ENCODE results near the gene PTPN4. TPM values are rescaled to one million over a fixed set of nuclear protein-coding genes. Genes with fewer than 3 reads are reported as not detected.
A peak's percentile ranks its signal among the peaks of the same experiment; 100 is the strongest.

Gene PTPN4
- total RNA-seq, 1 donor: 19.5 TPM

DNA sequence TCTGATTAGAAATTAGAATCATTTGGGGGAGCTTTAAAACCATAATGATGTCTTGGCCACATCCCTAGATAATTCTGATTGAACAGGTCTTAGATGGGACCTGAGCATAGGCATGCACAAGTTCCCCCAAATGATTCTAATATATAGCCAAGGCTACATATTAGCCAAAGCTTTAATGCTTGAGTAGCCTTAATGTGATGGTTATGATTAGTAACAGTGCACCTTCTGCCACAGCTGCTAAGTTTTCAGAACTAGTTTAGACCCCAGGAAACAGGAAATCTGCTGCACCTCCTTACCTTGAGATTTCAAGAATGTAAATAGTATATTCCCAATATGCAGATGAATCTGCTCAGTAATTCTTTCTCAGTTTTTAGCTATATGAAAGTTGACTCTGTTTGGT is 119.8 kb downstream of the PTPN4 start:
- H3K4me3 ChIP-seq (ENCODE audit: insufficient read depth, low read length): no peak overlapping the region
- H3K27me3 ChIP-seq (ENCODE audit: insufficient read depth, low read length): no peaks in the 10 kb centered on the region
- TF ChIP-seq, protein P1, sequence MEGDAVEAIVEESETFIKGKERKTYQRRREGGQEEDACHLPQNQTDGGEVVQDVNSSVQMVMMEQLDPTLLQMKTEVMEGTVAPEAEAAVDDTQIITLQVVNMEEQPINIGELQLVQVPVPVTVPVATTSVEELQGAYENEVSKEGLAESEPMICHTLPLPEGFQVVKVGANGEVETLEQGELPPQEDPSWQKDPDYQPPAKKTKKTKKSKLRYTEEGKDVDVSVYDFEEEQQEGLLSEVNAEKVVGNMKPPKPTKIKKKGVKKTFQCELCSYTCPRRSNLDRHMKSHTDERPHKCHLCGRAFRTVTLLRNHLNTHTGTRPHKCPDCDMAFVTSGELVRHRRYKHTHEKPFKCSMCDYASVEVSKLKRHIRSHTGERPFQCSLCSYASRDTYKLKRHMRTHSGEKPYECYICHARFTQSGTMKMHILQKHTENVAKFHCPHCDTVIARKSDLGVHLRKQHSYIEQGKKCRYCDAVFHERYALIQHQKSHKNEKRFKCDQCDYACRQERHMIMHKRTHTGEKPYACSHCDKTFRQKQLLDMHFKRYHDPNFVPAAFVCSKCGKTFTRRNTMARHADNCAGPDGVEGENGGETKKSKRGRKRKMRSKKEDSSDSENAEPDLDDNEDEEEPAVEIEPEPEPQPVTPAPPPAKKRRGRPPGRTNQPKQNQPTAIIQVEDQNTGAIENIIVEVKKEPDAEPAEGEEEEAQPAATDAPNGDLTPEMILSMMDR (IDR thresholded peaks at IDR 0.05; ENCODE audit: extremely low read depth, low read depth, low read length): no peak
- DNase-seq (ENCODE audit: insufficient read length, low spot score, missing footprints): no peak
- H3K4me2 ChIP-seq (ENCODE audit: insufficient read depth, low read length): no peak overlapping the region
- no peaks in the 10 kb centered on the region for H3K79me2 ChIP-seq (ENCODE audit: insufficient read depth, low read length)
- H4K20me1 ChIP-seq (ENCODE audit: insufficient read depth, low read length): no peaks in the 10 kb centered on the region
- no peak overlapping the region for H3K27ac ChIP-seq (ENCODE audit: low read depth, low read length)
- H3K36me3 ChIP-seq (ENCODE audit: insufficient read depth, low read length): no peaks in the 10 kb centered on the region
- H2AFZ ChIP-seq (ENCODE audit: low read length): no peak overlapping the region
- H3K9me3 ChIP-seq (ENCODE audit: low read depth, low read length): no peaks in the 10 kb centered on the region
- H3K4me1 ChIP-seq (ENCODE audit: insufficient read depth, low read length): no peaks in the 10 kb centered on the region

DNA sequence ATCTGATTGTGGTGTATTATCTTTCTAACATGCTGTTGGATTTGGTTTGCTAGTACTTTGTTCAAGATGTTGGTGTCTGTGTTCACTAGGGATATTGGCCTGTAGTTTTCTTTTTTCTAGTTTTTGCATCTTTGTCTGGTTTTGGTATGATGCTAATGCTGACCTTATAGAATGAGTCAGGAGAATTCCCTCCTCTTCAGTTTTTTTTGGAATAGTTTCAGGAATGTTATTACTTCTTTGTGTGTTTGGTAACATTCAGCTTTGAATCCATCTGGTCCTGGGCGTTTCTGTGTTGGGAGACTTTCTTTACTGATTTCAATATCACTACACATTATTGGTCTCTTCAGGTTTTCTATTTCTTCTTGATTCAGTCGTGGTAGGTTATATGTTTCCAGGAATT is 129.0 kb downstream of the PTPN4 start:
- H3K9me3 ChIP-seq (ENCODE audit: low read depth, low read length): no peaks in the 10 kb centered on the region
- no peak overlapping the region for H2AFZ ChIP-seq (ENCODE audit: low read length)
- TF ChIP-seq, protein P1 (IDR thresholded peaks at IDR 0.05; ENCODE audit: extremely low read depth, low read depth, low read length): no peak
- no peaks in the 10 kb centered on the region for H3K79me2 ChIP-seq (ENCODE audit: insufficient read depth, low read length)
- no peaks in the 10 kb centered on the region for H4K20me1 ChIP-seq (ENCODE audit: insufficient read depth, low read length)
- no peaks in the 10 kb centered on the region for H3K36me3 ChIP-seq (ENCODE audit: insufficient read depth, low read length)
- no peak overlapping the region for H3K4me3 ChIP-seq (ENCODE audit: insufficient read depth, low read length)
- H3K4me1 ChIP-seq (ENCODE audit: insufficient read depth, low read length): peaks cover 6% of the 10 kb centered on the region
- DNase-seq (ENCODE audit: insufficient read length, low spot score, missing footprints): peak; percentile 34
- H3K27ac ChIP-seq (ENCODE audit: low read depth, low read length): peak overlapping the region; percentile 68
- H3K4me2 ChIP-seq (ENCODE audit: insufficient read depth, low read length): peak overlapping the region; percentile 46
- no peaks in the 10 kb centered on the region for H3K27me3 ChIP-seq (ENCODE audit: insufficient read depth, low read length)

DNA sequence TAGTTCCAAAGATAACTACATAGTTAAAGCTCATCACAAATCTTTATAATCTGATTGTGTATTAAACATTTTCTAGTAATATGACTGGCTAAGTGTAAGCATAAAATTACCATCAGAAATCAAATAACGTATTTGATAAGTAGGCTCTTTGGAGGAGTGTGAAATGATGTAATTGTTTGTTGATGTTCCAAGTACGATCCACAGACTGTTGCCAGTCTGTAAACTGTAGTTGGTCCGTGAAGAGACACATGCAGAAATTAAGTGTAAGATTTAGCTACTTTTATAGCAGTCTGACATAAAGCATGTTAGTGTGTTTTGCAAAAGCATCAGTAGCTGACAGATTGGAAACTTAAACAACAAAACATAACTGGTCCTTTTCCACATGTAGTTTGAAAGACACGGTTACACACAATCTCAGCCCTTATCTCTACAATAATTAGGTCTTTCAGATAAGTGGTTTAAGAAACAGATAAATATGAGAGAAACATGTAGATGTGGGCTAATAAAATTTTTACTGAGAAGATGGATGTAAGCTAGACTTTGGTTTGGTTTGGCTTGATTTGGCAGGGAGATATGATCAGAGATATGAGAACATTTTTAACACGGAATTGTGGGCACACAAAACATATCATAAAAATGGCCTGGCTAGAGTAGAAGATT is 138.1 kb downstream of the PTPN4 start:
- DNase-seq (ENCODE audit: insufficient read length, low spot score, missing footprints): no peak
- H3K4me2 ChIP-seq (ENCODE audit: insufficient read depth, low read length): no peak overlapping the region
- no peak overlapping the region for H2AFZ ChIP-seq (ENCODE audit: low read length)
- H3K4me1 ChIP-seq (ENCODE audit: insufficient read depth, low read length): no peaks in the 10 kb centered on the region
- H4K20me1 ChIP-seq (ENCODE audit: insufficient read depth, low read length): no peaks in the 10 kb centered on the region
- no peak overlapping the region for H3K27ac ChIP-seq (ENCODE audit: low read depth, low read length)
- no peaks in the 10 kb centered on the region for H3K27me3 ChIP-seq (ENCODE audit: insufficient read depth, low read length)
- no peaks in the 10 kb centered on the region for H3K79me2 ChIP-seq (ENCODE audit: insufficient read depth, low read length)
- TF ChIP-seq, protein P1 (IDR thresholded peaks at IDR 0.05; ENCODE audit: extremely low read depth, low read depth, low read length): no peak
- H3K36me3 ChIP-seq (ENCODE audit: insufficient read depth, low read length): no peaks in the 10 kb centered on the region
- H3K9me3 ChIP-seq (ENCODE audit: low read depth, low read length): no peaks in the 10 kb centered on the region
- H3K4me3 ChIP-seq (ENCODE audit: insufficient read depth, low read length): no peak overlapping the region

DNA sequence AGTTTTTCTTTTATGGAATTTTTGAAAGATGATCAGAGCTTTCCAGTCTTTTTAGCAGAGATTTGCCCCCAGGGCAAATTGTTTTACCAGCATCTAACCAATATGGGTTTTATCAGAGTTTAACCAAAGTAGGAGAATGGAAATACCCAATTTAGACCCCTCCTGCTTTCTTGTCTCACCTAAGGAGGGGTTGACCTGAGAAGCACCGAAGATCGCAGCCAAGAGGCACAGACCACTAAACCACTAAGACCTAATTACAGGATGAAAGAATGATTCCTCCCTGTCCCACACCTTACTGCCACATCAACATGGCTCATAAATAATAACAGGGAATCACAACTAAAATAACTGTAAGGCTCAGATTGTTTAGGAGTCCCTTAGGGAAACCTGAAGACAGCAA is 141.3 kb downstream of the PTPN4 start:
- H2AFZ ChIP-seq (ENCODE audit: low read length): no peak overlapping the region
- no peaks in the 10 kb centered on the region for H3K4me1 ChIP-seq (ENCODE audit: insufficient read depth, low read length)
- TF ChIP-seq, protein P1 (IDR thresholded peaks at IDR 0.05; ENCODE audit: extremely low read depth, low read depth, low read length): no peak
- H3K79me2 ChIP-seq (ENCODE audit: insufficient read depth, low read length): no peaks in the 10 kb centered on the region
- no peak overlapping the region for H3K27ac ChIP-seq (ENCODE audit: low read depth, low read length)
- no peaks in the 10 kb centered on the region for H3K36me3 ChIP-seq (ENCODE audit: insufficient read depth, low read length)
- H4K20me1 ChIP-seq (ENCODE audit: insufficient read depth, low read length): no peaks in the 10 kb centered on the region
- no peaks in the 10 kb centered on the region for H3K27me3 ChIP-seq (ENCODE audit: insufficient read depth, low read length)
- no peak overlapping the region for H3K4me3 ChIP-seq (ENCODE audit: insufficient read depth, low read length)
- DNase-seq (ENCODE audit: insufficient read length, low spot score, missing footprints): no peak
- H3K4me2 ChIP-seq (ENCODE audit: insufficient read depth, low read length): no peak overlapping the region
- no peaks in the 10 kb centered on the region for H3K9me3 ChIP-seq (ENCODE audit: low read depth, low read length)

Measured in osteoblast (primary cell).